ENCODE results near the gene ESAM.

Gene ESAM

DNA sequence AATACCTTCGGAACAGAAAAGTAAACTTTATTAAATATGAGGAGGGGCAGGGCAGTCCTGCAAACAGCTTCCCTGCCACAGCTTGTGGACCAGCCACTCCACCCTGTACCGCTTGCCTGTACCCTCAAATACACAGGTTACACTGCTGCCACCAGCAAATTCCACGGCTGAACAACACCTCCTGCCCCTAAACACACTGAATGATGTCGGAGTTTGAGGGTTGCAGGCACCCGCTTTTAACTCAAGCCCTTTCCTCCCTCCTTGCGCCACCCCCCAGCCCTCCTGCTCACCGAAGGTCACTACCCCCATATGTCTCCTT, 14.0 kb downstream of the ESAM start:
- Histone ChIP-seq H3K4me3 (ENCODE audit: low read depth, low read length) (no peak overlapping the region), H3K9me3 (ENCODE audit: severe bottlenecking) (no peaks in the 10 kb centered on the region), H3K27ac (no peak overlapping the region), H3K27me3 (ENCODE audit: insufficient read depth, low read depth, severe bottlenecking) (no peaks in the 10 kb centered on the region), H3K36me3 (no peaks in the 10 kb centered on the region)
- TF ChIP-seq, protein P1, sequence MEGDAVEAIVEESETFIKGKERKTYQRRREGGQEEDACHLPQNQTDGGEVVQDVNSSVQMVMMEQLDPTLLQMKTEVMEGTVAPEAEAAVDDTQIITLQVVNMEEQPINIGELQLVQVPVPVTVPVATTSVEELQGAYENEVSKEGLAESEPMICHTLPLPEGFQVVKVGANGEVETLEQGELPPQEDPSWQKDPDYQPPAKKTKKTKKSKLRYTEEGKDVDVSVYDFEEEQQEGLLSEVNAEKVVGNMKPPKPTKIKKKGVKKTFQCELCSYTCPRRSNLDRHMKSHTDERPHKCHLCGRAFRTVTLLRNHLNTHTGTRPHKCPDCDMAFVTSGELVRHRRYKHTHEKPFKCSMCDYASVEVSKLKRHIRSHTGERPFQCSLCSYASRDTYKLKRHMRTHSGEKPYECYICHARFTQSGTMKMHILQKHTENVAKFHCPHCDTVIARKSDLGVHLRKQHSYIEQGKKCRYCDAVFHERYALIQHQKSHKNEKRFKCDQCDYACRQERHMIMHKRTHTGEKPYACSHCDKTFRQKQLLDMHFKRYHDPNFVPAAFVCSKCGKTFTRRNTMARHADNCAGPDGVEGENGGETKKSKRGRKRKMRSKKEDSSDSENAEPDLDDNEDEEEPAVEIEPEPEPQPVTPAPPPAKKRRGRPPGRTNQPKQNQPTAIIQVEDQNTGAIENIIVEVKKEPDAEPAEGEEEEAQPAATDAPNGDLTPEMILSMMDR (IDR thresholded peaks at IDR 0.05; ENCODE audit: low read depth, low read length), result no peak
- no peak for DNase-seq

DNA sequence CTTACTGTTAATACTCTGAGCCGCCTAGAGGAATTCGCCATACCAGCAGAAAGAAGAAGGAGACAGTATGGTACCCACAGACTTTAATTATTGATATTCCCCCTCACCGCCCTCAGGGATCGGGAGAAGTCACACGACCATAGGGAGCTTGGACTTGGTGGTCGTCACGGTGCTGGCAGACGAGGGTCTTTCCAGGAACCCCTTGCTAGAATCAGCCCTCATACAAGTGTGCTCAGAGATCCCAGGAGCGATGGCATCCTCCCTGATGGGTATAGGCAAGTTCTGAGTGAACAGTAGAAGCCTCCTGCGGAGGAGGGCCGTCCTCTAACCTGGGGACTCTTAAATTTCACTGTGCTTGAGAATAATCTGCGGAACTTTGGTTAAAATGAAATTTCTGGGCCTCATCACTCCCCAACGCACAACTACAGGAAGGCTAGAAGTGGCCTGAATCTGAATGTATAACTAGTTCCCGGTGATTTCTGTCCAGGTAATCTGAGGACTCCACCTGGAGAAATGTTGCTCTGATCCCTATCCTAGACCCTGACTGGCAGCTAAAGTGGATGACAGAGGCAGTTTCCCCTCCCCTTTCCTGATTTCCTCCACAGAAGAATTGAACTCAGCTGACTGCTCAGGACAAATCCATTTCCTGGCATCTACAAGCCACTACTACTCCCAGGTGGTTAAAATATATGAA, 14.5 kb downstream of the ESAM start:
- DNase-seq, result no peak

GRCh38 chr11:124746621-124747243, 15.4 kb downstream of the ESAM start:
- H3K27me3 ChIP-seq (ENCODE audit: insufficient read depth, low read depth, severe bottlenecking), result no peaks in the 10 kb centered on the region
- TF ChIP-seq, protein P1 (IDR thresholded peaks at IDR 0.05; ENCODE audit: low read depth, low read length), result 0 out of 2 replicates have a peak, but pooled peaks have one; percentile 17
- no peak for DNase-seq
- no peaks in the 10 kb centered on the region for H3K36me3 ChIP-seq
- no peak overlapping the region for H3K27ac ChIP-seq
- no peaks in the 10 kb centered on the region for H3K9me3 ChIP-seq (ENCODE audit: severe bottlenecking)
- H3K4me3 ChIP-seq (ENCODE audit: low read depth, low read length), result no peak overlapping the region

More for the DNA sequence above, 14.5 kb downstream of the ESAM start:
- no peaks in the 10 kb centered on the region for H3K9me3 ChIP-seq (ENCODE audit: severe bottlenecking)
- TF ChIP-seq, protein P1 (IDR thresholded peaks at IDR 0.05; ENCODE audit: low read depth, low read length), result no peak
- H3K27me3 ChIP-seq (ENCODE audit: insufficient read depth, low read depth, severe bottlenecking), result no peaks in the 10 kb centered on the region
- no peaks in the 10 kb centered on the region for H3K36me3 ChIP-seq
- no peak overlapping the region for H3K27ac ChIP-seq
- H3K4me3 ChIP-seq (ENCODE audit: low read depth, low read length), result no peak overlapping the region

GRCh38 chr11:124745835-124746620, 16.1 kb downstream of the ESAM start:
- no peak overlapping the region for H3K4me3 ChIP-seq (ENCODE audit: low read depth, low read length)
- no peak for DNase-seq
- no peak overlapping the region for H3K27ac ChIP-seq
- no peaks in the 10 kb centered on the region for H3K36me3 ChIP-seq
- H3K27me3 ChIP-seq (ENCODE audit: insufficient read depth, low read depth, severe bottlenecking), result no peaks in the 10 kb centered on the region
- TF ChIP-seq, protein P1 (IDR thresholded peaks at IDR 0.05; ENCODE audit: low read depth, low read length), result no peak
- H3K9me3 ChIP-seq (ENCODE audit: severe bottlenecking), result no peaks in the 10 kb centered on the region

- Histone ChIP-seq H3K27me3 (ENCODE audit: insufficient read depth, low read depth, severe bottlenecking) (no peaks in the 10 kb centered on the region), H3K36me3 (no peaks in the 10 kb centered on the region), H3K27ac (no peak overlapping the region), H3K9me3 (ENCODE audit: severe bottlenecking) (no peaks in the 10 kb centered on the region), H3K4me3 (ENCODE audit: low read depth, low read length) (no peak overlapping the region)
- TF ChIP-seq, protein P1 (IDR thresholded peaks at IDR 0.05; ENCODE audit: low read depth, low read length), result no peak
- DNase-seq, result no peak
These were observed 16.7 kb downstream of the ESAM start for GRCh38 chr11:124745270-124745834.

Measured in WERI-Rb-1 (cell line).